NB4 (cell line): ENCODE results near the gene SIGLEC9.

Source experiments
- POLR2A ChIP-seq: IDR thresholded peaks from 2 replicates; pipeline ENCODE4 v1.6.1; 2011; ENCODE audit warnings: mild to moderate bottlenecking; ENCODE audit not compliant: insufficient read length; ENCODE audit errors: extremely low read depth
- TF ChIP-seq, protein P1 (sequence below): IDR thresholded peaks from one replicate; pipeline ENCODE4 v1.5.1; 2012; ENCODE audit warnings: low read depth, low read length
- TF ChIP-seq, protein P2 (sequence below): IDR thresholded peaks from 2 replicates; pipeline ENCODE4 v1.6.1; 2011; ENCODE audit warnings: low read depth, low read length

DNA sequence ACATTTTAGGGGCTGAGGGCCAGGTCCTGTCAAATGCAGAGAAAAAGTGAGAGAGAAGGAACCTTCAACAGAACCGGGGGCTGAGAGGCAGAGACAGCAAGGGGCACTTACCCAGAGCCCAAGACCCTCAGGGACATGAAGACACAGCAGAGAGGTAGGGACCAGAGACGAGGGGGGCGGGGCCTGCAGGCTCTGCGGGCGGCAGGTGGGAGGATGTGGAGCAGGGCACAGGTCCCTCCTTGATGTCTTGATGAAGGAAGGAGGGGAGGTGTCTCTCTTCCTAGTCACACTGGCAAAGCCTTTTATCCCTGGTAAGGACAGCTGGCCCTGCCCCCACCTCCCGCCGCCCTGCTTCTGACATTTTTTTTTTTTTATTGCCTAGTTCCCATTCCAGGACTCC, 42.1 kb upstream of the SIGLEC9 start, which contains the start of gene KLK14:
- TF ChIP-seq, protein P1, sequence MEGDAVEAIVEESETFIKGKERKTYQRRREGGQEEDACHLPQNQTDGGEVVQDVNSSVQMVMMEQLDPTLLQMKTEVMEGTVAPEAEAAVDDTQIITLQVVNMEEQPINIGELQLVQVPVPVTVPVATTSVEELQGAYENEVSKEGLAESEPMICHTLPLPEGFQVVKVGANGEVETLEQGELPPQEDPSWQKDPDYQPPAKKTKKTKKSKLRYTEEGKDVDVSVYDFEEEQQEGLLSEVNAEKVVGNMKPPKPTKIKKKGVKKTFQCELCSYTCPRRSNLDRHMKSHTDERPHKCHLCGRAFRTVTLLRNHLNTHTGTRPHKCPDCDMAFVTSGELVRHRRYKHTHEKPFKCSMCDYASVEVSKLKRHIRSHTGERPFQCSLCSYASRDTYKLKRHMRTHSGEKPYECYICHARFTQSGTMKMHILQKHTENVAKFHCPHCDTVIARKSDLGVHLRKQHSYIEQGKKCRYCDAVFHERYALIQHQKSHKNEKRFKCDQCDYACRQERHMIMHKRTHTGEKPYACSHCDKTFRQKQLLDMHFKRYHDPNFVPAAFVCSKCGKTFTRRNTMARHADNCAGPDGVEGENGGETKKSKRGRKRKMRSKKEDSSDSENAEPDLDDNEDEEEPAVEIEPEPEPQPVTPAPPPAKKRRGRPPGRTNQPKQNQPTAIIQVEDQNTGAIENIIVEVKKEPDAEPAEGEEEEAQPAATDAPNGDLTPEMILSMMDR: no peak
- TF ChIP-seq POLR2A: no peak
- TF ChIP-seq, protein P2, sequence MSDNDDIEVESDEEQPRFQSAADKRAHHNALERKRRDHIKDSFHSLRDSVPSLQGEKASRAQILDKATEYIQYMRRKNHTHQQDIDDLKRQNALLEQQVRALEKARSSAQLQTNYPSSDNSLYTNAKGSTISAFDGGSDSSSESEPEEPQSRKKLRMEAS: no peak
